ENCODE measurements around the gene SPDYE17. TPM values are rescaled to one million over a fixed set of nuclear protein-coding genes. Genes with fewer than 3 reads are reported as not detected.
"Not testable (repeated sequence)": the region's sequence is repeated elsewhere in the genome, so short reads cannot be mapped to it uniquely, and the experiment has no call there.

SPDYE17 gene
- total RNA-seq, 1 donor from 2014 or later: not detected

DNA sequence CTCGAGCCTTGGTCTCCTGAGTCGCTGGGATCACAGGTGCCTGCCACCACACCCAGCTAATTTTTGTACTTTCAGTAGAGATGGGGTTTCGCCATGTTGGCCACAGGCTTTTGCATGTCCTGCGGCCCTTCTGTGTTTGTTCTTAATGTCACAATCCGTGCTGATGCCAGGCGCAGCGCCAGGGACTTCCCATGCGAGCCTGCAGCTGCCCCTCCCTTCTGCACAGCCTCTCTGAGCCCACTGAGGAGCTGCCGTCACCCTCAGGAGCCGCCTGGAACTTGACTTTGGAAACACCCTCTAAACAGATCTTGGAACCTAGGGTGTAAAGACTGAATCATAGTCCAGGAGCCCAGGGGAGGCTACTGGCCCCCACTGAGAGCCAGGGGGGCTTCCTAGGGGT is 24.2 kb downstream of the SPDYE17 start:
- H3K4me1 Mint-ChIP-seq (ENCODE audit: unreplicated experiment); H3K9me3 Mint-ChIP-seq (ENCODE audit: unreplicated experiment); DNase-seq (ENCODE audit: low spot score); H3K4me3 Mint-ChIP-seq (ENCODE audit: unreplicated experiment); H3K27ac Mint-ChIP-seq (ENCODE audit: unreplicated experiment); H3K27me3 Mint-ChIP-seq (ENCODE audit: unreplicated experiment); H3K36me3 Mint-ChIP-seq (ENCODE audit: low read depth, unreplicated experiment): not testable (repeated sequence)

- not testable (repeated sequence) for H3K27me3 Mint-ChIP-seq (ENCODE audit: unreplicated experiment); H3K4me1 Mint-ChIP-seq (ENCODE audit: unreplicated experiment); H3K4me3 Mint-ChIP-seq (ENCODE audit: unreplicated experiment); H3K9me3 Mint-ChIP-seq (ENCODE audit: unreplicated experiment); H3K36me3 Mint-ChIP-seq (ENCODE audit: low read depth, unreplicated experiment); DNase-seq (ENCODE audit: low spot score); H3K27ac Mint-ChIP-seq (ENCODE audit: unreplicated experiment)
Measured at GRCh38 chr7:77006127-77007110, 25.7 kb downstream of the SPDYE17 start.

DNA sequence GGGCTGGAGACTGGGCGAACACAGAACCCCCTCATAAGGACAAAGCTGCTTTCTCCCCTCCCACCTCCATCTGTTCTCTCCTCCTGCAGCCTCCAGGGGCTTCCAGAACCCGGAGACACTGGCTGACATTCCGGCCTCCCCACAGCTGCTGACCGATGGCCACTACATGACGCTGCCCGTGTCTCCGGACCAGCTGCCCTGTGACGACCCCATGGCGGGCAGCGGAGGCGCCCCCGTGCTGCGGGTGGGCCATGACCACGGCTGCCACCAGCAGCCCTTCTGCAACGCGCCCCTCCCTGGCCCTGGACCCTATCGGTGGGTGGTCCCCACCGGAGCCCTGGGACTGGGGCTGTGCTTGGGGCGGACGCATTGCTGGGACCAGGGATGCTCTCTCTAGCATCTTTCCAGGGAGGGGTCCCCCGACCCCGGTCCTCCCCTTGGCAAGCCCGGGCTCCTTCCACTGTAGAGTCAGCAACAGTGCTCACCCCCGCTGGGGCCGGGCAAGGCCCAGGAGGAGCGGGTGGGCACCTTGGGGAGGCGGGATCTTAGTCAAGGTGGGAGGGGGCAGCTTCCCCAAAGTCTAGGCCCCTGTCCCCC is 26.6 kb downstream of the SPDYE17 start:
- not testable (repeated sequence) for H3K9me3 Mint-ChIP-seq (ENCODE audit: unreplicated experiment); H3K36me3 Mint-ChIP-seq (ENCODE audit: low read depth, unreplicated experiment); H3K27ac Mint-ChIP-seq (ENCODE audit: unreplicated experiment); H3K4me3 Mint-ChIP-seq (ENCODE audit: unreplicated experiment); DNase-seq (ENCODE audit: low spot score); H3K27me3 Mint-ChIP-seq (ENCODE audit: unreplicated experiment); H3K4me1 Mint-ChIP-seq (ENCODE audit: unreplicated experiment)

DNA sequence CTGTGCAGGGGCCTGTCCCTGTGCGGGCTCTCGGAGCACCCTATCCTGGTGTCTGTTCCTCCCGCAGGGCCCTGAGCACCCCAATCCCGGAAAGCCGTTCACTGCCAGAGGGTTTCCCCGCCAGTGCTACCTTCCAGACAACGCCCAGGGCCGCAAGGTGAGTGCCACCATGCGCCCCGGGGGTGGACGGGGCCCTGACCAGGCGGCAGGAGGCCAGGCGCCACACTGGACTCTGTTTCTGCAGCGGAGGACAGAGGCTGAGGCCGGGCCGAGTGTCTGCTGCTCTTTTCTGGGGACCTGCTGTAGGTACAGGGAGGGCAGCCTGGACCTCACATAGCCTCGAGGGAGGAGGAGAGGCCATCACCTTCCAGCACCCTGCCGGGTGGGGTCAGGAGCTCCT is 28.0 kb downstream of the SPDYE17 start:
- H3K9me3 Mint-ChIP-seq (ENCODE audit: unreplicated experiment); DNase-seq (ENCODE audit: low spot score): not testable (repeated sequence)

DNA sequence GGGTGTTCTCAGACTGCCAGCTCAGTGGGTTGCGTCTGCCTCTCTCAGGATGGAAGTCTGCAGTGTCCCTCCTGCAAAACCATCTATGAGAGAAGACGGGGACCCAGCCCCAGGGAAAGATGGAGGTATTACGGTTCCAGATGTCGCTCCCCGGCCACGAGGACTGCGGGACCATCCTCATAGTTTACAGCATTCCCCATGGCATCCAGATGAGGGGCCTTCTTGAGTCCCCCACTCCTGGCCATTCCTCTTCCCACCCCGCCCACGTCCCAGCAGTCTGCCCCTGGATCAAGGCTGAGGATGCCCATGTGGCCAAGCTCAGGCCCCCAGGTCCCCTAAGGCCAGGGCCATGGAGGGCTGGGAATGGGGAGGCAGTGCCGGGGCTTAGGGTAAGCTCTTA is 28.9 kb downstream of the SPDYE17 start:
- H3K36me3 Mint-ChIP-seq (ENCODE audit: low read depth, unreplicated experiment); H3K4me1 Mint-ChIP-seq (ENCODE audit: unreplicated experiment); H3K27me3 Mint-ChIP-seq (ENCODE audit: unreplicated experiment); H3K27ac Mint-ChIP-seq (ENCODE audit: unreplicated experiment); DNase-seq (ENCODE audit: low spot score); H3K4me3 Mint-ChIP-seq (ENCODE audit: unreplicated experiment); H3K9me3 Mint-ChIP-seq (ENCODE audit: unreplicated experiment): not testable (repeated sequence)

More for the DNA sequence above, 28.0 kb downstream of the SPDYE17 start:
- H3K36me3 Mint-ChIP-seq (ENCODE audit: low read depth, unreplicated experiment); H3K4me1 Mint-ChIP-seq (ENCODE audit: unreplicated experiment); H3K4me3 Mint-ChIP-seq (ENCODE audit: unreplicated experiment); H3K27me3 Mint-ChIP-seq (ENCODE audit: unreplicated experiment); H3K27ac Mint-ChIP-seq (ENCODE audit: unreplicated experiment): not testable (repeated sequence)

DNA sequence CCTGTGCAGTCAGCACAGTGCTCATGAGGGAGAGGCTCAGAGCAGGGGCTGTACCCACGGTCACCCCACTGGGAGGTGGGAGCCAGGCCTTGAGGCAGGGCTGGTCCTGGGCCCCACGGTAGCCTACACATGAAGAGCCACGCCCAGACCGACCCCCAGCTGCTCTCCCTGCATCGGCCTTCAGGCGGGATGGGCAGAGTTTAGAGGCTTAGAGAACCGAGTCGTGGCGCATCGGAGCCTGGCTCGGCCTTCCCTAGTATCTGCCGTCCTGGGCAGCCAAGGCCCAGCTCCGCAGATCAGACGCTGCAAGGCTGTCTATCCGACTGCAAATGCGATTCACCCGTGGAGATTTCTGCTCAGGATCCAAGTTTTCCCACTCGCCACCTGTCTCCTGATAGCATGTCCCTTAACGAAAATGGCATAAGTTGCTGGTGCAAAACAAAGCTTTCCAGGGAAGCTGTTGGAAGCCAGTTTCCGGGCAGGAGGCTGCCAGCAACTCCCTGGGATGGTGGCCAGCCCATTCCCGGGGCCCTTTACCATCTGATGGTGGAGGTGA is 29.4 kb downstream of the SPDYE17 start:
- H3K4me1 Mint-ChIP-seq (ENCODE audit: unreplicated experiment); DNase-seq (ENCODE audit: low spot score); H3K27ac Mint-ChIP-seq (ENCODE audit: unreplicated experiment); H3K4me3 Mint-ChIP-seq (ENCODE audit: unreplicated experiment); H3K27me3 Mint-ChIP-seq (ENCODE audit: unreplicated experiment); H3K9me3 Mint-ChIP-seq (ENCODE audit: unreplicated experiment); H3K36me3 Mint-ChIP-seq (ENCODE audit: low read depth, unreplicated experiment): not testable (repeated sequence)

DNA sequence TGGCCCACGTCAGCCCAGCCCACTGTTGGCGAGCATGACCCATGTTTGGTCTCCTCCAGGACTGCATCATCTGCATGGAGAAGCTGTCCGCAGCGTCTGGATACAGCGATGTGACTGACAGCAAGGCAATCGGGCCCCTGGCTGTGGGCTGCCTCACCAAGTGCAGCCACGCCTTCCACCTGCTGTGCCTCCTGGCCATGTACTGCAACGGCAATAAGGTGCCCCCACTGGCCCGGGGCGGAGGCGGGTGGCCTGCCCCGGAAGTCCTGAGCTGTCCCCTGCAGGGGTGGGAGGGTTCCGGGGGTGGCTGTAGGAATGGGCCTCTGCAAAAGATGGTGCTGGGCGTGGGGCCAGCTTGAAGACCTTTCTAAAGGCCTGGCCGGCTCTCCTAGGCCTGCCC is 30.1 kb downstream of the SPDYE17 start:
- not testable (repeated sequence) for DNase-seq (ENCODE audit: low spot score); H3K27ac Mint-ChIP-seq (ENCODE audit: unreplicated experiment); H3K27me3 Mint-ChIP-seq (ENCODE audit: unreplicated experiment)

GRCh38 chr7:76999474-77000107 is 32.6 kb downstream of the SPDYE17 start:
- H3K27me3 Mint-ChIP-seq (ENCODE audit: unreplicated experiment); H3K27ac Mint-ChIP-seq (ENCODE audit: unreplicated experiment); H3K4me1 Mint-ChIP-seq (ENCODE audit: unreplicated experiment); DNase-seq (ENCODE audit: low spot score); H3K36me3 Mint-ChIP-seq (ENCODE audit: low read depth, unreplicated experiment); H3K4me3 Mint-ChIP-seq (ENCODE audit: unreplicated experiment); H3K9me3 Mint-ChIP-seq (ENCODE audit: unreplicated experiment): not testable (repeated sequence)

More for the DNA sequence above, 30.1 kb downstream of the SPDYE17 start:
- H3K4me3 Mint-ChIP-seq (ENCODE audit: unreplicated experiment); H3K36me3 Mint-ChIP-seq (ENCODE audit: low read depth, unreplicated experiment); H3K4me1 Mint-ChIP-seq (ENCODE audit: unreplicated experiment); H3K9me3 Mint-ChIP-seq (ENCODE audit: unreplicated experiment): not testable (repeated sequence)

GRCh38 chr7:76998764-76999450 is 33.3 kb downstream of the SPDYE17 start:
- H3K36me3 Mint-ChIP-seq (ENCODE audit: low read depth, unreplicated experiment); H3K4me3 Mint-ChIP-seq (ENCODE audit: unreplicated experiment); H3K4me1 Mint-ChIP-seq (ENCODE audit: unreplicated experiment); DNase-seq (ENCODE audit: low spot score); H3K9me3 Mint-ChIP-seq (ENCODE audit: unreplicated experiment); H3K27ac Mint-ChIP-seq (ENCODE audit: unreplicated experiment); H3K27me3 Mint-ChIP-seq (ENCODE audit: unreplicated experiment): not testable (repeated sequence)
